Esophagus muscularis mucosa (tissue), 4 donors: ENCODE measurements around the gene SPAAR. TPM values are rescaled to one million over a fixed set of nuclear protein-coding genes. Genes with fewer than 3 reads are reported as not detected.
"Not testable (repeated sequence)": the region's sequence is repeated elsewhere in the genome, so short reads cannot be mapped to it uniquely, and the experiment has no call there.

Experiments used
- DNase-seq: peaks from one replicate; pipeline ENCODE4 v3.0.0-alpha.2; 2017; ENCODE audit errors: extremely low spot score
- H3K27ac ChIP-seq, 4 donors: fragments of 200-600 bp; sonication (generic); replicated peaks in 1 of 4; 1 replicate in 3 of 4; 2 replicates in 1 of 4; pipeline ENCODE4 v1.5.1; 2016 to 2019; ENCODE audit warnings: mild to moderate bottlenecking in 1 of 4
- H3K27me3 ChIP-seq, 4 donors: fragments of 200-600 bp; sonication (generic); one replicate each; pipeline versions ENCODE4 v1.5.1 to v1.6.0; 2016 to 2019
- H3K36me3 ChIP-seq, 4 donors: fragments of 200-600 bp; sonication (generic); one replicate each; pipeline ENCODE4 v1.5.1; 2016 to 2019
- H3K4me1 ChIP-seq, 4 donors: fragments of 200-600 bp; sonication (generic); one replicate each; pipeline ENCODE4 v1.5.1; 2016 to 2019
- H3K4me3 ChIP-seq, 4 donors: fragments of 200-600 bp; sonication (generic); 1 replicate in 2 of 4; 2 replicates in 2 of 4; pipeline ENCODE4 v1.5.1; 2016 to 2019; ENCODE audit warnings: mild to moderate bottlenecking in 4 of 4, moderate library complexity in 1 of 4
- H3K9me3 ChIP-seq, 4 donors: fragments of 200-600 bp; sonication (generic); 1 replicate in 3 of 4; 2 replicates in 1 of 4; pipeline ENCODE4 v1.5.1; 2016 to 2019
- CTCF ChIP-seq, 3 experiments: fragments of 200-600 bp in 2 of 3; fragments of 450-650 bp in 1 of 3; sonication (generic) in 2 of 3; IDR thresholded peaks; one replicate each; pipeline ENCODE4 v1.5.1; 2017 to 2019; ENCODE audit warnings: antibody characterized with exemption in 3 of 3, mild to moderate bottlenecking in 2 of 3, moderate library complexity in 1 of 3
- EP300 ChIP-seq: sonication (generic); formaldehyde crosslinking; IDR thresholded peaks from one replicate; pipeline ENCODE4 v1.6.1; 2017; ENCODE audit warnings: antibody characterized with exemption
- POLR2A ChIP-seq: fragments of 450-650 bp; IDR thresholded peaks from one replicate; pipeline ENCODE4 v1.6.1; 2017; ENCODE audit warnings: antibody characterized with exemption, moderate library complexity, mild to moderate bottlenecking, low read depth
- POLR2AphosphoS5 ChIP-seq, 2 donors: sonication (generic); formaldehyde crosslinking; IDR thresholded peaks; one replicate each; pipeline ENCODE4 v1.6.1; 2017; ENCODE audit warnings: antibody characterized with exemption in 2 of 2
- WGBS: methylation state at CpG from one replicate; pipeline ENCODE4 v1.1.5; 2018; 5-methylcytosine and 5-hydroxymethylcytosine counted together
- intact Hi-C: fragments of 100-400 bp; cut with DNase I; formaldehyde crosslinking; loops from one replicate; pipeline ENCODE4 v1.15.1; 2023
- total RNA-seq, 4 donors: library from RNA; depleted of rRNA; stranded (reverse); fragments of >200 nt; gene quantifications; one replicate each; pipeline versions ENCODE4 v1.1.0 to v1.2.1, GENCODE V29; 2016

The SPAAR gene
- total RNA-seq, 4 donors from 2014 or later = 2.1 to 5.7 (median 2.8) TPM

- H3K27me3 ChIP-seq = no peaks in the 10 kb centered on the region
- H3K9me3 ChIP-seq = no peaks in the 10 kb centered on the region
- intact Hi-C loops = loop anchor here (2.0 to 5.0 kb wide), 3 partner anchors 35 to 92 kb away; partner anchors contain the start of gene NPR2
- no peak for DNase-seq
- H3K27ac ChIP-seq = no peak overlapping the region
- no peaks in the 10 kb centered on the region for H3K36me3 ChIP-seq
- H3K4me1 ChIP-seq = no peaks in the 10 kb centered on the region
- H3K4me3 ChIP-seq = no peak overlapping the region
- WGBS = 2% methylated on average over 4 of the region's 4 CpGs
- TF ChIP-seq POLR2A (no peak), CTCF (IDR thresholded peaks at IDR 0.05) (peak; percentile 94 to 98 (median 95)), EP300 (no peak), POLR2AphosphoS5 (IDR thresholded peaks at IDR 0.05) (peak; percentile 49 to 67)
Measured at GRCh38 chr9:35882263-35882848, 26.9 kb upstream of the SPAAR start.

GRCh38 chr9:35882996-35883395 is 26.3 kb upstream of the SPAAR start:
- intact Hi-C loops = loop anchor here (2.0 to 5.0 kb wide), 3 partner anchors 36 to 92 kb away; partner anchors contain the start of gene NPR2
- no peak for TF ChIP-seq POLR2AphosphoS5 (IDR thresholded peaks at IDR 0.05)
- no peak for TF ChIP-seq EP300
- TF ChIP-seq CTCF (IDR thresholded peaks at IDR 0.05) = no peak
- no peak for TF ChIP-seq POLR2A
- DNase-seq = no peak
- Histone ChIP-seq H3K27ac (no peak overlapping the region), H3K27me3 (no peaks in the 10 kb centered on the region), H3K4me3 (no peak overlapping the region), H3K36me3 (no peaks in the 10 kb centered on the region), H3K9me3 (no peaks in the 10 kb centered on the region), H3K4me1 (no peaks in the 10 kb centered on the region)
- WGBS = 56% methylated on average over 3 of the region's 3 CpGs

GRCh38 chr9:35884908-35885307 is 24.4 kb upstream of the SPAAR start:
- not testable (repeated sequence) for H3K4me1 ChIP-seq, DNase-seq, H3K36me3 ChIP-seq, H3K9me3 ChIP-seq, H3K27me3 ChIP-seq, H3K27ac ChIP-seq, H3K4me3 ChIP-seq
- intact Hi-C loops = loop anchor here (5.0 kb wide), 1 partner anchor 38 kb away; no protein-coding TSS in a partner anchor
- 83% methylated on average over 3 of the region's 3 CpGs for WGBS

GRCh38 chr9:35891646-35892045 is 17.6 kb upstream of the SPAAR start:
- H3K4me1 ChIP-seq = no peaks in the 10 kb centered on the region
- WGBS = 91% methylated on average over 3 of the region's 3 CpGs
- intact Hi-C loops = no loop called here

GRCh38 chr9:35892051-35892450 is 17.2 kb upstream of the SPAAR start:
- no peaks in the 10 kb centered on the region for H3K4me1 ChIP-seq
- 78% methylated on average over 1 of the region's 1 CpG for WGBS
- no peaks in the 10 kb centered on the region for H3K27me3 ChIP-seq
- H3K9me3 ChIP-seq = no peaks in the 10 kb centered on the region
- H3K4me3 ChIP-seq = no peak overlapping the region
- TF ChIP-seq EP300 (no peak), POLR2AphosphoS5 (IDR thresholded peaks at IDR 0.05) (no peak), CTCF (IDR thresholded peaks at IDR 0.05) (no peak), POLR2A (no peak)
- no peaks in the 10 kb centered on the region for H3K36me3 ChIP-seq
- no peak for DNase-seq
- no peak overlapping the region for H3K27ac ChIP-seq
- intact Hi-C loops = no loop called here

More at GRCh38 chr9:35891646-35892045, 17.6 kb upstream of the SPAAR start:
- no peak for DNase-seq
- no peak overlapping the region for H3K27ac ChIP-seq
- TF ChIP-seq POLR2A = no peak
- TF ChIP-seq CTCF (IDR thresholded peaks at IDR 0.05) = no peak
- TF ChIP-seq EP300 = no peak
- TF ChIP-seq POLR2AphosphoS5 (IDR thresholded peaks at IDR 0.05) = no peak
- H3K4me3 ChIP-seq = no peak overlapping the region
- H3K27me3 ChIP-seq = no peaks in the 10 kb centered on the region
- no peaks in the 10 kb centered on the region for H3K36me3 ChIP-seq
- no peaks in the 10 kb centered on the region for H3K9me3 ChIP-seq
